ENCODE measurements around the gene PNKD.

The PNKD gene

DNA sequence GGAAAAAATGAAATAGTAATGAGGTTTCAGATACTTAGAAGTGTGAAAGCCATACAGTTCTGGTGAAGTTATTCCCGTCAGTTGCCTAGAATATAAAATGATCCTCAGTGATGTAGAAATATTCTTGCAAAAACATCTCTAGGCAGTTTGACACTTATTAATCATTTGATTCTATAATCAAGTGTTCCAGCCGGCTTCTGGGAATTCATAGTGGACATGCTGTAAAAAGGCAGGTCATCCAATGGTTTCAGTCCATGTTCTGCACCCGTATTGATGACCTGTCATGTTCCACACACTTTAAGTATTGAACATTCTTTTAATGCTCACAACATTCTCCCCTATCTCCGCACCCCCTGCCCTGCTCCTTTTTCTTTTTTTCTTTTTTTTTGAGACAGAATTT lies 33.5 kb upstream of the PNKD start:
- Histone ChIP-seq H3K79me2 (ENCODE audit: insufficient read depth, low read length) (no peaks in the 10 kb centered on the region), H3K4me2 (ENCODE audit: low read length) (no peak overlapping the region), H3K9me3 (ENCODE audit: low read length) (no peaks in the 10 kb centered on the region), H2AFZ (ENCODE audit: low read length) (no peak overlapping the region), H3F3A (ENCODE audit: insufficient read depth, low read length) (no peaks in the 10 kb centered on the region), H3K4me1 (ENCODE audit: insufficient read depth, low read length, severe bottlenecking) (no peaks in the 10 kb centered on the region), H3K36me3 (ENCODE audit: insufficient read depth, low read length) (peaks cover 94% of the 10 kb centered on the region), H3K4me3 (ENCODE audit: low read depth, low read length, poor library complexity, severe bottlenecking) (no peak overlapping the region), H3K9ac (ENCODE audit: low read length) (no peak overlapping the region), H3K9me2 (ENCODE audit: low read depth, low read length) (no peaks in the 10 kb centered on the region), H3K27ac (ENCODE audit: low read depth, low read length, poor library complexity, severe bottlenecking) (no peak overlapping the region), H3K27me3 (ENCODE audit: insufficient read depth, low read length) (no peaks in the 10 kb centered on the region), H4K20me1 (ENCODE audit: insufficient read depth, low read length) (no peaks in the 10 kb centered on the region)
- no peak for TF ChIP-seq EZH2 (IDR thresholded peaks at IDR 0.05; ENCODE audit: borderline replicate concordance, low read length)
- TF ChIP-seq, protein P1, sequence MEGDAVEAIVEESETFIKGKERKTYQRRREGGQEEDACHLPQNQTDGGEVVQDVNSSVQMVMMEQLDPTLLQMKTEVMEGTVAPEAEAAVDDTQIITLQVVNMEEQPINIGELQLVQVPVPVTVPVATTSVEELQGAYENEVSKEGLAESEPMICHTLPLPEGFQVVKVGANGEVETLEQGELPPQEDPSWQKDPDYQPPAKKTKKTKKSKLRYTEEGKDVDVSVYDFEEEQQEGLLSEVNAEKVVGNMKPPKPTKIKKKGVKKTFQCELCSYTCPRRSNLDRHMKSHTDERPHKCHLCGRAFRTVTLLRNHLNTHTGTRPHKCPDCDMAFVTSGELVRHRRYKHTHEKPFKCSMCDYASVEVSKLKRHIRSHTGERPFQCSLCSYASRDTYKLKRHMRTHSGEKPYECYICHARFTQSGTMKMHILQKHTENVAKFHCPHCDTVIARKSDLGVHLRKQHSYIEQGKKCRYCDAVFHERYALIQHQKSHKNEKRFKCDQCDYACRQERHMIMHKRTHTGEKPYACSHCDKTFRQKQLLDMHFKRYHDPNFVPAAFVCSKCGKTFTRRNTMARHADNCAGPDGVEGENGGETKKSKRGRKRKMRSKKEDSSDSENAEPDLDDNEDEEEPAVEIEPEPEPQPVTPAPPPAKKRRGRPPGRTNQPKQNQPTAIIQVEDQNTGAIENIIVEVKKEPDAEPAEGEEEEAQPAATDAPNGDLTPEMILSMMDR (IDR thresholded peaks at IDR 0.05; ENCODE audit: low read length), result no peak

DNA sequence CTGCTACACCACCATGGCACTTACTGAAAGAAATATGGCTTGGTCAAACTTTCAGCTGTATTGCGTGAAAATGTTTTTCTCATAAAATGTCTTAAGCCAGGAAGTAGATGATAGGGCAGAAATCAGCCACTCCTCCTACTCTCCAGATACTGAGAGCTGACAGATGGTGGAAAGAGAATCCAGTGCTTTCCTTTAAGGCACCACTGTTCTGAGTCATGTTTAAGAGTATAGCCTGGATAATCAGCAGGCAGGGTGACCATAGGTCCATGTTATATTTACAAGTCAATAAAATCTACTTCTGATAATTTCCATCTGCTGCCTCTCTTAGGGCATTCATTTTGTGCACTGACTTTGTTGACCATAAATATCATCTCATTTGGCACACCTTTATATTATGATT lies 31.4 kb upstream of the PNKD start:
- no peak overlapping the region for H3K27ac ChIP-seq (ENCODE audit: low read depth, low read length, poor library complexity, severe bottlenecking)
- no peaks in the 10 kb centered on the region for H3K9me3 ChIP-seq (ENCODE audit: low read length)
- H3K9me2 ChIP-seq (ENCODE audit: low read depth, low read length), result no peaks in the 10 kb centered on the region
- H3K4me3 ChIP-seq (ENCODE audit: low read depth, low read length, poor library complexity, severe bottlenecking), result no peak overlapping the region
- no peak overlapping the region for H3K4me2 ChIP-seq (ENCODE audit: low read length)
- H3K79me2 ChIP-seq (ENCODE audit: insufficient read depth, low read length), result no peaks in the 10 kb centered on the region
- no peaks in the 10 kb centered on the region for H3K4me1 ChIP-seq (ENCODE audit: insufficient read depth, low read length, severe bottlenecking)
- TF ChIP-seq, protein P1 (IDR thresholded peaks at IDR 0.05; ENCODE audit: low read length), result no peak
- no peak for TF ChIP-seq EZH2 (IDR thresholded peaks at IDR 0.05; ENCODE audit: borderline replicate concordance, low read length)
- no peak overlapping the region for H2AFZ ChIP-seq (ENCODE audit: low read length)
- no peaks in the 10 kb centered on the region for H3F3A ChIP-seq (ENCODE audit: insufficient read depth, low read length)
- peaks cover 97% of the 10 kb centered on the region for H3K36me3 ChIP-seq (ENCODE audit: insufficient read depth, low read length)
- no peaks in the 10 kb centered on the region for H4K20me1 ChIP-seq (ENCODE audit: insufficient read depth, low read length)
- H3K27me3 ChIP-seq (ENCODE audit: insufficient read depth, low read length), result no peaks in the 10 kb centered on the region
- H3K9ac ChIP-seq (ENCODE audit: low read length), result no peak overlapping the region

DNA sequence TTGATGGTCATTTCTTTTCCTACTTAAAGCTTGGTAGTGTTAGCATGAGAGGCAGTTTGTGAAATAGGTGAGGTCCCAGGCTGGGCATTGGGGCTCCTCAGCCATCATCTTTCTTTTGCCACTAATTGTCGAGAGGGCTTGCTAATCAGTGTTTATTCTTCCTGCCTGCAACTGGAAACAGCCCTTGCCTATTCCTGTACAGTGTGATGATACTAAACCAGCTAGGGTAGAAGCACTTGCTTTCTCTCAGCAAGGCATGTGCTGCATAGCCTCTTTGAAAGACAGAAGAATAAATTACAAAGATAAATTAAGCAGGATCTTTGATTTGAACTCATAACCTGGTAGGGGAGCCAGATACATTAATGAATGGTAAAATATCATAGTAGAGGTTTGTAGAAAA lies 26.1 kb upstream of the PNKD start:
- Histone ChIP-seq H3K4me2 (ENCODE audit: low read length) (no peak overlapping the region), H3K27me3 (ENCODE audit: insufficient read depth, low read length) (no peaks in the 10 kb centered on the region), H3K79me2 (ENCODE audit: insufficient read depth, low read length) (no peaks in the 10 kb centered on the region), H3K4me1 (ENCODE audit: insufficient read depth, low read length, severe bottlenecking) (no peaks in the 10 kb centered on the region), H2AFZ (ENCODE audit: low read length) (no peak overlapping the region), H3K27ac (ENCODE audit: low read depth, low read length, poor library complexity, severe bottlenecking) (no peak overlapping the region), H4K20me1 (ENCODE audit: insufficient read depth, low read length) (no peaks in the 10 kb centered on the region), H3K9me2 (ENCODE audit: low read depth, low read length) (no peaks in the 10 kb centered on the region), H3F3A (ENCODE audit: insufficient read depth, low read length) (no peaks in the 10 kb centered on the region), H3K4me3 (ENCODE audit: low read depth, low read length, poor library complexity, severe bottlenecking) (no peak overlapping the region), H3K9me3 (ENCODE audit: low read length) (no peaks in the 10 kb centered on the region), H3K36me3 (ENCODE audit: insufficient read depth, low read length) (peaks cover 98% of the 10 kb centered on the region), H3K9ac (ENCODE audit: low read length) (no peak overlapping the region)
- no peak for TF ChIP-seq EZH2 (IDR thresholded peaks at IDR 0.05; ENCODE audit: borderline replicate concordance, low read length)
- TF ChIP-seq, protein P1 (IDR thresholded peaks at IDR 0.05; ENCODE audit: low read length), result no peak
